Caco-2 (cell line): ENCODE measurements around the gene CGA. TPM values are rescaled to one million over a fixed set of nuclear protein-coding genes. Genes with fewer than 3 reads are reported as not detected.

ENCODE experiments used
- BruUV-seq: library from RNA; stranded (reverse); fragments of 400-500 nt; replicated peaks from 2 replicates; lab custom pipeline; 2021; lab: Mats Ljungman, UMichigan
- CTCF ChIA-PET: fragments of 300-600 bp; sonication (Branson Sonifier 250); formaldehyde crosslinking; loops from one replicate; lab custom pipeline; 2022; ENCODE audit warnings: antibody characterized with exemption; lab: Charles Lee
- POLR2A ChIA-PET: fragments of 300-600 bp; sonication (Branson Sonifier 250); formaldehyde crosslinking; loops from one replicate; lab custom pipeline; 2022; ENCODE audit warnings: antibody characterized with exemption; lab: Charles Lee
- DNase-seq, 2 experiments: peaks; one replicate each; pipeline versions ENCODE4 v3.0.0 to v3.0.0-alpha.2; 2020 to 2022
- H3K27me3 ChIP-seq: replicated peaks from 2 replicates; pipeline ENCODE4 v1.6.0; 2011; ENCODE audit warnings: low read length; ENCODE audit not compliant: control insufficient read depth, insufficient read depth
- H3K36me3 ChIP-seq: 2 replicates; pipeline ENCODE4 v1.5.1; 2011; ENCODE audit warnings: low read length; ENCODE audit not compliant: control insufficient read depth, insufficient read depth
- H3K4me1 ChIP-seq: fragments of 250-450 bp; sonication (Bioruptor Pico); 2 replicates; pipeline ENCODE4 v1.5.1; 2020; ENCODE audit warnings: mild to moderate bottlenecking
- H3K4me3 ChIP-seq: 2 replicates; pipeline ENCODE4 v1.5.1; 2011; ENCODE audit warnings: low read depth, mild to moderate bottlenecking, control low read depth, low read length
- H3K9me3 ChIP-seq: fragments of 250-450 bp; sonication (Bioruptor Pico); 2 replicates; pipeline ENCODE4 v1.5.1; 2020; ENCODE audit warnings: mild to moderate bottlenecking, moderate library complexity
- H3K27ac Mint-ChIP-seq: one replicate; pipeline ENCODE4 v1.8.0; 2022; ENCODE audit warnings: mixed read lengths; ENCODE audit not compliant: unreplicated experiment
- H3K27me3 Mint-ChIP-seq: one replicate; pipeline ENCODE4 v1.8.0; 2022; ENCODE audit warnings: mixed read lengths; ENCODE audit not compliant: insufficient read depth, unreplicated experiment
- H3K36me3 Mint-ChIP-seq: one replicate; pipeline ENCODE4 v1.8.0; 2022; ENCODE audit warnings: mild to moderate bottlenecking, mixed read lengths; ENCODE audit not compliant: insufficient read depth, unreplicated experiment
- H3K4me1 Mint-ChIP-seq: one replicate; pipeline ENCODE4 v1.8.0; 2022; ENCODE audit warnings: low read depth, mixed read lengths; ENCODE audit not compliant: unreplicated experiment
- H3K4me3 Mint-ChIP-seq: one replicate; pipeline ENCODE4 v1.8.0; 2022; ENCODE audit warnings: mild to moderate bottlenecking, moderate library complexity, mixed read lengths; ENCODE audit not compliant: unreplicated experiment
- H3K9me3 Mint-ChIP-seq: one replicate; pipeline ENCODE4 v1.8.0; 2022; ENCODE audit warnings: mixed read lengths; ENCODE audit not compliant: unreplicated experiment
- CTCF ChIP-seq, 2 experiments: fragments of 200-600 bp in 1 of 2; IDR thresholded peaks; 1 replicate in 1 of 2; 2 replicates in 1 of 2; pipeline versions ENCODE4 v1.5.1 to v1.8.0; 2011 to 2022; ENCODE audit warnings: antibody characterized with exemption in 1 of 2, control low read depth in 1 of 2, inconsistent platforms in 1 of 2, low read depth in 1 of 2, low read length in 1 of 2, mild to moderate bottlenecking in 1 of 2, moderate library complexity in 1 of 2; ENCODE audit not compliant: insufficient read depth in 1 of 2, severe bottlenecking in 1 of 2, unreplicated experiment in 1 of 2
- intact Hi-C: fragments of 100-400 bp; cut with micrococcal nuclease; formaldehyde crosslinking; loops from one replicate; pipeline ENCODE4 v1.10.0; 2022; ENCODE audit not compliant: unreplicated experiment
- total RNA-seq: library from RNA; stranded (reverse); gene quantifications from 2 replicates; pipeline ENCODE4 v1.2.3, GENCODE V29; 2022

The CGA gene
- total RNA-seq, 1 experiment from 2014 or later, result not detected

DNA sequence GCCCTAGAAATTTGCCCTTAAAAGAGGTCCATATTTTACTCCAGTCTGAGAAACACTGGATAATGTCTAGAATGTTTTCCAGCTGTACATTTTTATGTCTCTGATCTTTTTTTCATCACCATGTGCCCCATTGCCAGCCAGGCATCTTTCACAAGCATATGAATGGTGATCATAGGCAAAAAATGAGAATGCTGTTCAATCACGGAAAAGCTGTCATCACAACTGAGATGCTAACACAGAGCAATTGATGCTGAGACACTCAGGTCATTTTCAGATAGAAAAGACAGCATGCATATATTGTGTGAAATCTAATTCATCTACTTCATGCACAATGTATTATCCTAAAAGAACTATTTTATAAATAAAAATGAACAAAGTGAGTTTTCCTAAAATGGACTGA lies 41.6 kb downstream of the CGA start:
- no peak overlapping the region for H3K27ac Mint-ChIP-seq
- CTCF ChIA-PET, result no interaction called here

GRCh38 chr6:87049779-87050178 lies 45.1 kb downstream of the CGA start:
- Histone ChIP-seq H3K4me3 (no peak overlapping the region), H3K27me3 (no peaks in the 10 kb centered on the region), H3K9me3 (no peaks in the 10 kb centered on the region), H3K4me1 (no peaks in the 10 kb centered on the region), H3K36me3 (no peaks in the 10 kb centered on the region)
- no peak for DNase-seq
- intact Hi-C loops, result no loop called here
- H3K4me1 Mint-ChIP-seq, result no peaks in the 10 kb centered on the region
- H3K27ac Mint-ChIP-seq, result no peak overlapping the region
- ChIA-PET CTCF (no interaction called here), POLR2A (no interaction called here)
- no peak overlapping the region for H3K4me3 Mint-ChIP-seq
- BruUV-seq, result no TSS peak
- H3K27me3 Mint-ChIP-seq, result peaks cover 14% of the 10 kb centered on the region
- no peaks in the 10 kb centered on the region for H3K36me3 Mint-ChIP-seq
- no peak for TF ChIP-seq CTCF (IDR thresholded peaks at IDR 0.05; ENCODE audit: insufficient read depth in 1 of 2, low read depth in 1 of 2, low read length in 1 of 2, severe bottlenecking in 1 of 2, unreplicated experiment in 1 of 2)
- no peaks in the 10 kb centered on the region for H3K9me3 Mint-ChIP-seq

More for the DNA sequence above, 41.6 kb downstream of the CGA start:
- H3K4me1 Mint-ChIP-seq, result no peaks in the 10 kb centered on the region
- no peaks in the 10 kb centered on the region for H3K9me3 Mint-ChIP-seq
- H3K36me3 Mint-ChIP-seq, result no peaks in the 10 kb centered on the region
- intact Hi-C loops, result no loop called here
- no peak overlapping the region for H3K4me3 ChIP-seq
- H3K9me3 ChIP-seq, result no peaks in the 10 kb centered on the region
- H3K4me3 Mint-ChIP-seq, result no peak overlapping the region
- peaks cover 11% of the 10 kb centered on the region for H3K27me3 Mint-ChIP-seq
- no TSS peak for BruUV-seq
- H3K27me3 ChIP-seq, result no peaks in the 10 kb centered on the region
- TF ChIP-seq CTCF (IDR thresholded peaks at IDR 0.05; ENCODE audit: insufficient read depth in 1 of 2, low read depth in 1 of 2, low read length in 1 of 2, severe bottlenecking in 1 of 2, unreplicated experiment in 1 of 2), result no peak
- H3K36me3 ChIP-seq, result no peaks in the 10 kb centered on the region
- H3K4me1 ChIP-seq, result no peaks in the 10 kb centered on the region
- DNase-seq, result no peak
- POLR2A ChIA-PET, result no interaction called here

DNA sequence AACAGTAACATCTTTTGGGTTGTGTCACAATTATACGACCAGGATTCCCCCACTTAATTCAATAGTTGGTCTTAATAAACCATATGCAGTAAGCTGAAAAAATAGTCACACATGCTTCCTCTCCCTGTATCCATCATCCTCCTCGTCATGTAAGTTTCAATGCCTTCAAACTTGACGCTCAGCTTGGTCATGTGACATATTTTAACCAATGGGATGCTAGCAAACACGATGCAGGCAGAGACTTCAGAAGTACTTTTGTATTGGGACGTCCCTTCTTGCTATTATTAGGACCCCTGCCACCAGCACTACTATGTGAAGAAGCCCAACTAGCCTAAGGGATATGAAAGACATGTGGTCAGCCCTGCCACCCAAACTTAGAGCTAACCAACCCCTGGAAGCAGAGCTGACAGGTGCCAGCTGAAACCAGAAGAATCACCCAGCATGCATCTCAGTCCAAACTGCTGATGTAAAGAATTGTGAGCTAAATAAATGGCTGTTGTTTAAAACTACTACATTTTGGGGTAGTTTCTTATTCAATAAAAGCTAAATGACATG lies 49.3 kb downstream of the CGA start:
- ChIA-PET CTCF (interaction anchor here (0.6 kb wide), 1 partner anchor 21 kb away, joined by 5 read pairs; no protein-coding TSS in a partner anchor), POLR2A (no interaction called here)
- Mint-ChIP-seq H3K27me3 (peaks cover 19% of the 10 kb centered on the region), H3K36me3 (no peaks in the 10 kb centered on the region), H3K27ac (no peak overlapping the region), H3K4me3 (peak overlapping the region; percentile 23), H3K9me3 (no peaks in the 10 kb centered on the region), H3K4me1 (no peaks in the 10 kb centered on the region)
- H3K4me1 ChIP-seq, result no peaks in the 10 kb centered on the region
- no peak for DNase-seq
- H3K4me3 ChIP-seq, result no peak overlapping the region
- no peaks in the 10 kb centered on the region for H3K36me3 ChIP-seq
- no peaks in the 10 kb centered on the region for H3K9me3 ChIP-seq
- no peak for TF ChIP-seq CTCF (IDR thresholded peaks at IDR 0.05; ENCODE audit: insufficient read depth in 1 of 2, low read depth in 1 of 2, low read length in 1 of 2, severe bottlenecking in 1 of 2, unreplicated experiment in 1 of 2)
- intact Hi-C loops, result no loop called here
- H3K27me3 ChIP-seq, result no peaks in the 10 kb centered on the region
- no TSS peak for BruUV-seq
